ENCODE data around the gene RNF145. TPM values are rescaled to one million over a fixed set of nuclear protein-coding genes. Genes with fewer than 3 reads are reported as not detected.

The RNF145 gene
- total and polyA plus RNA-seq, 4 donors: 70.0 to 240 (median 177) TPM

DNA sequence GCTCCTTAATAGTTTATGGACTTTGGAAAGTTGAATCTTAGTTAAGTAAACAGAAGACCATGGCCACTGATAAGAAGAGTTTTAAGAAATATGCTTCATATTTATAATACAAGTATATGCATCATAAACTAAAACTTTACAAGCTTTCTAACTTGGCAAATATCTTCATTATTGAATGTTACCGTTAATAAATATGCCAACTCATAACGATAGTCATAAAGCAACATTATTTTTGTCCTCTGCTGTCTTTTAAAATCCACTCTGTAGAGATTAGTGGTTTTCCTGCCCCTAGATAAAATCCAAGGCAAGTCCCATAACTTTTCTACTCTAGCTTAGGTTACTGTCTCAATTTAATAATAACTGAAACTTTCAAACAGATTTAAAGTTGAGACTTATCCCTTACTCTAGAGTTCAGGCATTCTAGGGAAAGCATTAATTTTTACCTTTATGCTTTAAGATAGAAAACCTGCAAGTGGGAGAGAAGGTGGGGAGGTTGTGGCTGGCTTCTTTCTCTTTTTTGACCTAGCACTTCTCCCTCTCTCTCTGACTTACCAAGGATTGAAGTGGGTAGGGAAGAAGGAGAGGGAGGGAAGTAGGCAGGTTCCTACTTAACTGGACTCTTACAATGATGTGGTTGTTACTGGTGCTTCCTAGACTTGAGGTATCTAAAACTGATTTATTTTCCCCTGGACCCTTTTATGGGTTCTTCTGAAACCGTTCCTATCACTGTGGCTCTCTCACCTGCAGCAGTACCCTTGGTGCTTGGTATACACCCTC, 29.6 kb downstream of the RNF145 start:
- peak overlapping the region; percentile 28 to 67 for H3K27ac ChIP-seq (ENCODE audit: low read depth in 1 of 2, low read length in 1 of 2)
- peaks cover 3 to 7% (median 4%) of the 10 kb centered on the region in 4 donors for H3K36me3 ChIP-seq (ENCODE audit: control insufficient read depth in 4 of 4, insufficient read depth in 4 of 4, low read length in 4 of 4)
- DNase-seq (no peak), ATAC-seq (ENCODE audit: insufficient read depth, low FRiP score) (no peak)
- 42 to 55% methylated on average over 3 of the region's 3 CpGs for WGBS, 2 donors
- no peak overlapping the region for H3K4me3 ChIP-seq
- no peaks in the 10 kb centered on the region for H3K9me3 ChIP-seq (ENCODE audit: control insufficient read depth in 4 of 4, insufficient read depth in 3 of 4, low read length in 3 of 4)
- H3K4me1 ChIP-seq (ENCODE audit: control insufficient read depth in 5 of 5, insufficient read depth in 5 of 5, low read length in 5 of 5): peaks cover 0 to 67% (median 25%) of the 10 kb centered on the region in 5 donors
- no peak overlapping the region for H3K9ac ChIP-seq (ENCODE audit: insufficient read depth in 1 of 2, low read length in 2 of 2)
- no peaks in the 10 kb centered on the region for H3K27me3 ChIP-seq (ENCODE audit: control insufficient read depth in 3 of 3, insufficient read depth in 3 of 3, low read length in 2 of 3)
- TF ChIP-seq, protein P1, sequence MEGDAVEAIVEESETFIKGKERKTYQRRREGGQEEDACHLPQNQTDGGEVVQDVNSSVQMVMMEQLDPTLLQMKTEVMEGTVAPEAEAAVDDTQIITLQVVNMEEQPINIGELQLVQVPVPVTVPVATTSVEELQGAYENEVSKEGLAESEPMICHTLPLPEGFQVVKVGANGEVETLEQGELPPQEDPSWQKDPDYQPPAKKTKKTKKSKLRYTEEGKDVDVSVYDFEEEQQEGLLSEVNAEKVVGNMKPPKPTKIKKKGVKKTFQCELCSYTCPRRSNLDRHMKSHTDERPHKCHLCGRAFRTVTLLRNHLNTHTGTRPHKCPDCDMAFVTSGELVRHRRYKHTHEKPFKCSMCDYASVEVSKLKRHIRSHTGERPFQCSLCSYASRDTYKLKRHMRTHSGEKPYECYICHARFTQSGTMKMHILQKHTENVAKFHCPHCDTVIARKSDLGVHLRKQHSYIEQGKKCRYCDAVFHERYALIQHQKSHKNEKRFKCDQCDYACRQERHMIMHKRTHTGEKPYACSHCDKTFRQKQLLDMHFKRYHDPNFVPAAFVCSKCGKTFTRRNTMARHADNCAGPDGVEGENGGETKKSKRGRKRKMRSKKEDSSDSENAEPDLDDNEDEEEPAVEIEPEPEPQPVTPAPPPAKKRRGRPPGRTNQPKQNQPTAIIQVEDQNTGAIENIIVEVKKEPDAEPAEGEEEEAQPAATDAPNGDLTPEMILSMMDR (IDR thresholded peaks at IDR 0.05; ENCODE audit: control extremely low read depth, extremely low read depth): no peak

DNA sequence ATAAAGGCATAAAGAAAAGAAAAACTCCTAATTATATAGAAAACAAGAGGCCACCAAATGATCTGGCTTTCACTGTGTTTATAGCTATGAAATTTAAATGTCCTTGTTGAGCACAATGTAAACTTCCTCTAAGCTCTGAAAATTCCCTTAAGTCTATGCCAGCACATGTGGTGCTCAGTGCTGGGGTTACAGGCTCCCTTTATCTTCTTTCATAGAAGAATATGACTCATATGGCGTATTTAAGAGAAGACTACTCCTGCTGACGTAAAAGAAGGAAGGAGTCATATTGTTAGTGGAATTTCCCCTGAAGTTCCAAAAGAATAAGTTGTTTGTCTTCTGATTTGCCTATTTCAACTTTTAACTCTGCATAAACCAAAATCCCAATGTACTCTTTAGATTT, 30.4 kb downstream of the RNF145 start:
- peak overlapping the region in 1 of 2 donors; percentile 50 for H3K27ac ChIP-seq (ENCODE audit: low read depth in 1 of 2, low read length in 1 of 2)
- WGBS, 2 donors: 29 to 52% methylated on average over 2 of the region's 2 CpGs

DNA sequence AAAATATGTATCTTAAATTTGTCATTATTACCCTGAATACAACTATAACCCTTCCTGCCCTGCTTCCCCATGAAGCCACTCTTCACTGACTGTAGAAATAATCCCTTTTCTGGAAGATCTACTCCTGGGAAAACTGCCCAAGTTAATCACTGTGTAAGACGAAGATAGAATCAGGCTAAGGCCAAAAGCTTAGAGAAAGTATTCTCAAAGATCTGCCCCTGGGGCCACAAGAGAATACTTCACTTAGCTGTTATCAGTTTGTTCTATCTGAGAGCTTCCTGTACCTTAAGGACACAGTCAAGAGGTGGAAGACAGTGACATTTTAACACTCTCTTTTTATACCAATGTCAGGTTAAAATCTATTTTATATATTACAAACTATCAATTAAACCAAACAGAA, 33.8 kb downstream of the RNF145 start:
- 18 to 32% methylated on average over 1 of the region's 1 CpG for WGBS, 2 donors
- DNase-seq: peak in 1 of 3 donors; percentile 28
- no peak overlapping the region for H3K9ac ChIP-seq (ENCODE audit: insufficient read depth in 1 of 2, low read length in 2 of 2)
- no peak for ATAC-seq (ENCODE audit: insufficient read depth, low FRiP score)
- H3K27ac ChIP-seq (ENCODE audit: low read depth in 1 of 2, low read length in 1 of 2): peak overlapping the region in 1 of 2 donors; percentile 33
- H3K4me3 ChIP-seq: no peak overlapping the region
- H3K4me1 ChIP-seq (ENCODE audit: control insufficient read depth in 5 of 5, insufficient read depth in 5 of 5, low read length in 5 of 5): peaks cover 0 to 41% (median 10%) of the 10 kb centered on the region in 5 donors
- H3K36me3 ChIP-seq (ENCODE audit: control insufficient read depth in 4 of 4, insufficient read depth in 4 of 4, low read length in 4 of 4): peaks cover 1 to 10% (median 6%) of the 10 kb centered on the region in 4 donors
- no peaks in the 10 kb centered on the region for H3K9me3 ChIP-seq (ENCODE audit: control insufficient read depth in 4 of 4, insufficient read depth in 3 of 4, low read length in 3 of 4)
- TF ChIP-seq, protein P1 (IDR thresholded peaks at IDR 0.05; ENCODE audit: control extremely low read depth, extremely low read depth): no peak
- no peaks in the 10 kb centered on the region for H3K27me3 ChIP-seq (ENCODE audit: control insufficient read depth in 3 of 3, insufficient read depth in 3 of 3, low read length in 2 of 3)

More for the DNA sequence above, 30.4 kb downstream of the RNF145 start:
- no peaks in the 10 kb centered on the region for H3K9me3 ChIP-seq (ENCODE audit: control insufficient read depth in 4 of 4, insufficient read depth in 3 of 4, low read length in 3 of 4)
- TF ChIP-seq, protein P1 (IDR thresholded peaks at IDR 0.05; ENCODE audit: control extremely low read depth, extremely low read depth): no peak
- ATAC-seq (ENCODE audit: insufficient read depth, low FRiP score): peak; percentile 59
- H3K9ac ChIP-seq (ENCODE audit: insufficient read depth in 1 of 2, low read length in 2 of 2): no peak overlapping the region
- peak in 2 of 3 donors; percentile 68 to 78 for DNase-seq
- no peaks in the 10 kb centered on the region for H3K27me3 ChIP-seq (ENCODE audit: control insufficient read depth in 3 of 3, insufficient read depth in 3 of 3, low read length in 2 of 3)
- peaks cover 3 to 7% (median 4%) of the 10 kb centered on the region in 4 donors for H3K36me3 ChIP-seq (ENCODE audit: control insufficient read depth in 4 of 4, insufficient read depth in 4 of 4, low read length in 4 of 4)
- H3K4me3 ChIP-seq: no peak overlapping the region
- H3K4me1 ChIP-seq (ENCODE audit: control insufficient read depth in 5 of 5, insufficient read depth in 5 of 5, low read length in 5 of 5): peaks cover 0 to 64% (median 25%) of the 10 kb centered on the region in 5 donors
